Ovary (tissue), 9 donors: ENCODE results near the gene PTPRK. TPM values are rescaled to one million over a fixed set of nuclear protein-coding genes. Genes with fewer than 3 reads are reported as not detected.

Source experiments
- DNase-seq, 5 donors: peaks; one replicate each; pipeline ENCODE4 v3.0.0-alpha.2; 2019 to 2020
- H3K27ac ChIP-seq, 2 donors: fragments of 200-600 bp; one replicate each; pipeline versions ENCODE4 v1.5.1 to v1.8.0; 2019 to 2022
- H3K27me3 ChIP-seq: fragments of 200-600 bp; one replicate; pipeline ENCODE4 v1.8.0; 2022
- H3K36me3 ChIP-seq: fragments of 200-600 bp; sonication (generic); one replicate; pipeline ENCODE4 v1.5.1; 2019
- H3K4me1 ChIP-seq: one replicate; pipeline ENCODE4 v1.8.1; 2013; ENCODE audit warnings: mild to moderate bottlenecking, moderate library complexity; ENCODE audit not compliant: insufficient read depth
- H3K4me3 ChIP-seq: fragments of 200-600 bp; sonication (generic); one replicate; pipeline ENCODE4 v1.5.1; 2017
- H3K9me3 ChIP-seq, 2 donors: fragments of 200-600 bp in 1 of 2; sonication (generic) in 1 of 2; one replicate each; pipeline versions ENCODE4 v1.5.1 to v1.8.1; 2013 to 2019; ENCODE audit warnings: mild to moderate bottlenecking in 1 of 2, moderate library complexity in 1 of 2
- EP300 ChIP-seq: sonication (generic); formaldehyde crosslinking; IDR thresholded peaks from one replicate; pipeline ENCODE4 v1.6.1; 2017; ENCODE audit warnings: antibody characterized with exemption
- POLR2A ChIP-seq: fragments of 450-650 bp; IDR thresholded peaks from one replicate; pipeline ENCODE4 v1.6.1; 2017; ENCODE audit warnings: antibody characterized with exemption, mild to moderate bottlenecking, moderate library complexity
- WGBS, 3 donors: extraction: QIAGEN DNeasy Blood & Tissue Kit in 1 of 3; methylation state at CpG; one replicate each; pipeline versions ENCODE4 v1.1.5 to v1.1.7; 2013 to 2017; 5-methylcytosine and 5-hydroxymethylcytosine counted together
- intact Hi-C, 4 donors: fragments of 100-400 bp; cut with DNase I; formaldehyde crosslinking; loops; one replicate each; pipeline versions ENCODE4 v1.11.0 to v1.15.1; 2022 to 2023
- polyA plus RNA-seq, 2 donors: library from polyadenylated mRNA; stranded (reverse); fragments of 200-250 nt in 1 of 2; fragments of 350-450 nt in 1 of 2; fragmentation: Illumina TruSeq in 1 of 2; extraction: RNeasy Lipid Tissue Mini Kit (QIAGEN cat#74804) in 1 of 2; gene quantifications; one replicate each; pipeline ENCODE4 v1.2.3, GENCODE V29; 2013 to 2014
- total RNA-seq, 7 donors: library from RNA; depleted of rRNA in 2 of 7; stranded (reverse); fragments of >200 nt in 2 of 7; fragmentation: NEBNext Ultra II Directional in 3 of 7; extraction: Animal tissue kit (Norgen Biotek cat#: 25700) in 3 of 7; gene quantifications; one replicate each; pipeline versions ENCODE4 v1.1.0 to v1.2.4, GENCODE V29; 2016 to 2023
- TF ChIP-seq, protein P1 (sequence below), 3 donors: fragments of 450-650 bp in 2 of 3; fragments of 200-600 bp in 1 of 3; IDR thresholded peaks; one replicate each; pipeline versions ENCODE4 v1.5.1 to v1.8.0; 2016 to 2022; ENCODE audit warnings: antibody characterized with exemption in 3 of 3, mild to moderate bottlenecking in 1 of 3
- donor health status: DM: no; HTN: no; CAD: no; lungs with moderate emphysema.
- donor health status: DM: no; HTN: no; CAD: no.
- donor health status: Bipolar disorder and iron deficiency.
- donor health status: DM: yes; HTN: yes; CAD: no.
- donor health status: DM: no; HTN: no; CAD: no.
- donor health status: DM: yes; HTN: yes; CAD: no.

The PTPRK gene
- total and polyA plus RNA-seq, 9 donors = 24.0 to 50.7 (median 44.1) TPM

DNA sequence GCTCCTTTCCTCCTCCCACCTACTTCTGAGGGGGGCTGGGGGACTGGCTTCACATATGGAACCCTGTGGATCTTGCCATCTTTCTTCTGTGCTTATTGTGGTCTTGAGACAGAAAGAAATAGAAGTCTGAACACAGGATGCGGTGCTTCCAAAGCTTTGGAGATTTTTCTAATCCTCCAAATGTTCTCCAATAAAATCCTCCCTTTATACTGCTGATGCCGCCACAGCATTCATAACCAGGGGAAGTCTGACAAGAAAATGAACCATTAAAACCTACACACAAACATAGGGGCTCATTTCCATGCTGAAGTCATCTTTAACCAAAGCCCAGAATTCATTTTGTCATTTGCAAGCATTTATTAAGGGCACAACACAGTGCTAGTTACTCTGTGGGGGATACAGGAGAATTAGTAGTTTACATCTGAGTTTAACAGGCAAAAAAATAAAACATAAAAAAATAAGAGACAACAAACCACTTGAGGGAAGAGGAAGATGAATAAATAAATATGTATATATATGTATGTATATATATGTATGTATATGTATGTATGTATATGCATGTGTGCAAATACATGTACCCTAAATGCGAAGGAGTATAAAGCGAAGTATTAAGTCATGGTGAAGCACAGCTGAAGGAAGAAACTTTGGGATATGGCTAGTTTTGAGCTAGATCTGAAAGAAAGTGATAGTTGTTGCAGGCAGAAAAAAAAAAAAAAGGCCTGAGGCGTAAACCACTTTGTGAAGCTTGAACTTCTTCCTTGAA lies 5.9 kb upstream of the PTPRK start:
- intact Hi-C loops = loop anchor here in 1 of 4 donors (10.0 kb wide), 1 partner anchor 388 kb away; no protein-coding TSS in a partner anchor
- no peak overlapping the region for H3K4me3 ChIP-seq
- WGBS, 3 donors = 93 to 98% (median 97%) methylated on average over 5 of the region's 5 CpGs

DNA sequence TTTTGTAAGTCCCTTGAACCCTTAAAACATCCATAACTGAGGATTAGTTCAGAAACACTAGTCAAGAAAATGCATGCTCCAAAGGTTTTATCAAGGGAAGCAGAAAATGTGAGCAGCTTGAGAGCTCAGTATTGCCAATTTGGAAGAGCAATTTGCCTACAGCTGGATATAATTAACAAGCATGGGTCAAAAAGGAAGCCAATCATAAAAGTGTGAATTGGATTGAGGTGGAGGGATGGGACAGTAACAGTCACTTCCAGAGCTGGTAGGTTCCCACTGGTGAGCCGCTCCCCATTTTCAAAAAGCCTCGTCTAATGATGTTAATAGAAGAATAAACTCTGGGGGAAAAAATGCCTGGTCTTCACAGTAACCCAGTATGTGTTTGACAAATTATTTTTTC lies 5.0 kb upstream of the PTPRK start:
- Histone ChIP-seq H3K36me3 (no peaks in the 10 kb centered on the region), H3K4me3 (no peak overlapping the region), H3K4me1 (no peaks in the 10 kb centered on the region), H3K27me3 (no peaks in the 10 kb centered on the region), H3K27ac (no peak overlapping the region), H3K9me3 (no peaks in the 10 kb centered on the region)
- DNase-seq = no peak
- TF ChIP-seq POLR2A = no peak
- no peak for TF ChIP-seq EP300
- TF ChIP-seq, protein P1, sequence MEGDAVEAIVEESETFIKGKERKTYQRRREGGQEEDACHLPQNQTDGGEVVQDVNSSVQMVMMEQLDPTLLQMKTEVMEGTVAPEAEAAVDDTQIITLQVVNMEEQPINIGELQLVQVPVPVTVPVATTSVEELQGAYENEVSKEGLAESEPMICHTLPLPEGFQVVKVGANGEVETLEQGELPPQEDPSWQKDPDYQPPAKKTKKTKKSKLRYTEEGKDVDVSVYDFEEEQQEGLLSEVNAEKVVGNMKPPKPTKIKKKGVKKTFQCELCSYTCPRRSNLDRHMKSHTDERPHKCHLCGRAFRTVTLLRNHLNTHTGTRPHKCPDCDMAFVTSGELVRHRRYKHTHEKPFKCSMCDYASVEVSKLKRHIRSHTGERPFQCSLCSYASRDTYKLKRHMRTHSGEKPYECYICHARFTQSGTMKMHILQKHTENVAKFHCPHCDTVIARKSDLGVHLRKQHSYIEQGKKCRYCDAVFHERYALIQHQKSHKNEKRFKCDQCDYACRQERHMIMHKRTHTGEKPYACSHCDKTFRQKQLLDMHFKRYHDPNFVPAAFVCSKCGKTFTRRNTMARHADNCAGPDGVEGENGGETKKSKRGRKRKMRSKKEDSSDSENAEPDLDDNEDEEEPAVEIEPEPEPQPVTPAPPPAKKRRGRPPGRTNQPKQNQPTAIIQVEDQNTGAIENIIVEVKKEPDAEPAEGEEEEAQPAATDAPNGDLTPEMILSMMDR (IDR thresholded peaks at IDR 0.05) = no peak
- 87 to 99% (median 93%) methylated on average over 2 of the region's 2 CpGs for WGBS, 3 donors
- intact Hi-C loops = loop anchor here in 1 of 4 donors (10.0 kb wide), 1 partner anchor 389 kb away; no protein-coding TSS in a partner anchor

More for the DNA sequence above, 5.9 kb upstream of the PTPRK start:
- TF ChIP-seq POLR2A (no peak), EP300 (no peak)
- TF ChIP-seq, protein P1 (IDR thresholded peaks at IDR 0.05) = no peak
- Histone ChIP-seq H3K27me3 (no peaks in the 10 kb centered on the region), H3K36me3 (no peaks in the 10 kb centered on the region), H3K4me1 (no peaks in the 10 kb centered on the region), H3K27ac (no peak overlapping the region), H3K9me3 (no peaks in the 10 kb centered on the region)
- DNase-seq = no peak

DNA sequence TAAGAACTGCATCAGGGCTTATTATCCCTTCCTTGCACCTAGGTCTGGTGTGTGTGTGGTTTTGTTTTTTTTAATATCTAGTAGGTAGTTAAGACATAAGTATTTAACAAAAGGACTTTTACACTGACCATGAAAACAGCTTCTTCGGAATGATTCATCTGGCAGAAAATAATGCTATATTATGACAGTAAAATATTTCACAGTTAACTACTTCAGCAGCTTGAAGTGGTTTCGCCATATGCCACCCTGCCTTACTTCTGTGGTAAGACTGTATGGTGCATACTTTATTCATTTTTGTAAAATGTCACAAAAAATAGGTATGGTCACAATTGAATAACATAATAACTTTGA lies 858 bp upstream of the PTPRK start:
- 28 to 34% (median 32%) methylated on average over 2 of the region's 2 CpGs for WGBS, 3 donors
- H3K27me3 ChIP-seq = no peaks in the 10 kb centered on the region
- peaks cover 2% of the 10 kb centered on the region for H3K4me1 ChIP-seq
- peak overlapping the region; percentile 75 for H3K4me3 ChIP-seq
- TF ChIP-seq, protein P1 (IDR thresholded peaks at IDR 0.05) = no peak
- TF ChIP-seq POLR2A (no peak), EP300 (no peak)
- DNase-seq = no peak
- intact Hi-C loops = loop anchor here in 1 of 4 donors (10.0 kb wide), 1 partner anchor 394 kb away; no protein-coding TSS in a partner anchor
- H3K27ac ChIP-seq = peak overlapping the region in 1 of 2 donors; percentile 94
- H3K36me3 ChIP-seq = no peaks in the 10 kb centered on the region
- H3K9me3 ChIP-seq = no peaks in the 10 kb centered on the region

DNA sequence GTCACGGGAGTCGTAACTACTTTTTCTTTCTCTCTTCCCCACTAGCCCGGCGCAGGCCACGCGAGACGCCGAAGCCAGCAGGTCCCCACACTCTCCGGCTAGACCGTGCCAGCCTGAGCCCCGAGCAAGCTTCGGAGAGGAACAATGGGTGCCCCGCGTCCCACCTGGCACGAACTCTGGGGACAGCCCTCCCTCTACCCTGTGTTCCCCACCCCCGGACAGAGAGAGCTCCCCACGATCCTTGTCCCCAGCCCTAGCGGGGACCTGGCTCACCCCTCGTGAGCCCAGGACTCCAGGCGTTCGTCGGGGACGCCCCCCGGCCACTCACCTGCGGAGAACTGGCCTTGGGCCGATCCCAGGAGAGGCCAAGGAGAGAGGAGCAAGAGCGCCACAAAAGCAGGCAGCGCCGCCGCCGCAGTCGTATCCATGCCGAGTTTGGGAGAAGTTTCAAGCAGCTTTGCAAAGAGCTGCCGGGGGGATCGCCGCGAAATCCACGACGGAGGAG lies 416 bp downstream of the PTPRK start:
- H3K4me3 ChIP-seq = peak overlapping the region; percentile 75
- TF ChIP-seq POLR2A (no peak), EP300 (no peak)
- TF ChIP-seq, protein P1 (IDR thresholded peaks at IDR 0.05) = no peak
- 0% methylated on average over 31 to 39 of the region's 39 CpGs for WGBS, 3 donors
- intact Hi-C loops = loop anchor here in 1 of 4 donors (10.0 kb wide), 1 partner anchor 395 kb away; no protein-coding TSS in a partner anchor
- H3K27ac ChIP-seq = peak overlapping the region; percentile 94 to 95
- H3K36me3 ChIP-seq = no peaks in the 10 kb centered on the region
- peaks cover 2% of the 10 kb centered on the region for H3K4me1 ChIP-seq
- H3K9me3 ChIP-seq = no peaks in the 10 kb centered on the region
- DNase-seq = peak in 4 of 5 donors; percentile 50 to 70 (median 63)
- no peaks in the 10 kb centered on the region for H3K27me3 ChIP-seq
